Measurements from ENCODE around the gene INPP4A.

- TF ChIP-seq PATZ1 (CRISPR knock-in tag; IDR thresholded peaks at IDR 0.05; ENCODE audit: borderline replicate concordance), result no peak
- TF ChIP-seq ARNTL (CRISPR knock-in tag; IDR thresholded peaks at IDR 0.05; ENCODE audit: borderline replicate concordance, low read depth), result no peak
- no peak for TF ChIP-seq ZNF565 (CRISPR knock-in tag; conservative IDR thresholded peaks at IDR 0.05; ENCODE audit: low read depth)
- no peak for TF ChIP-seq CREB5 (CRISPR knock-in tag; IDR thresholded peaks at IDR 0.05; ENCODE audit: low read depth)
- TF ChIP-seq RARB (CRISPR knock-in tag; IDR thresholded peaks at IDR 0.05), result no peak
- TF ChIP-seq ZFP30 (CRISPR knock-in tag; IDR thresholded peaks at IDR 0.05), result no peak
- TF ChIP-seq CSDC2 (CRISPR knock-in tag; IDR thresholded peaks at IDR 0.05), result no peak
These were observed 2.2 kb downstream of the INPP4A start for GRCh38 chr2:98446850-98447249.

Data from SK-N-SH treated with all-trans-retinoic acid at 6 μM for 48 hours (cell line).